Right renal cortex interstitium (tissue), 3 donors: ENCODE measurements around the gene ANKS6. TPM values are rescaled to one million over a fixed set of nuclear protein-coding genes. Genes with fewer than 3 reads are reported as not detected.

Experiments used
- DNase-seq, 3 donors: peaks; one replicate each; pipeline ENCODE4 v3.0.0-alpha.2; 2013; ENCODE audit warnings: low read depth in 3 of 3, low spot score in 2 of 3
- polyA plus RNA-seq, 3 donors: library from polyadenylated mRNA; unstranded; fragments of 120-200 nt; gene quantifications; one replicate each; pipeline ENCODE4 v1.2.1, GENCODE V29; 2013; ENCODE audit not compliant: insufficient read length in 3 of 3

The ANKS6 gene
- polyA plus RNA-seq, 3 donors: 21.0 to 22.4 (median 21.9) TPM

- DNase-seq: no peak
These were observed 3.3 kb downstream of the ANKS6 start for GRCh38 chr9:98793031-98793430.

DNA sequence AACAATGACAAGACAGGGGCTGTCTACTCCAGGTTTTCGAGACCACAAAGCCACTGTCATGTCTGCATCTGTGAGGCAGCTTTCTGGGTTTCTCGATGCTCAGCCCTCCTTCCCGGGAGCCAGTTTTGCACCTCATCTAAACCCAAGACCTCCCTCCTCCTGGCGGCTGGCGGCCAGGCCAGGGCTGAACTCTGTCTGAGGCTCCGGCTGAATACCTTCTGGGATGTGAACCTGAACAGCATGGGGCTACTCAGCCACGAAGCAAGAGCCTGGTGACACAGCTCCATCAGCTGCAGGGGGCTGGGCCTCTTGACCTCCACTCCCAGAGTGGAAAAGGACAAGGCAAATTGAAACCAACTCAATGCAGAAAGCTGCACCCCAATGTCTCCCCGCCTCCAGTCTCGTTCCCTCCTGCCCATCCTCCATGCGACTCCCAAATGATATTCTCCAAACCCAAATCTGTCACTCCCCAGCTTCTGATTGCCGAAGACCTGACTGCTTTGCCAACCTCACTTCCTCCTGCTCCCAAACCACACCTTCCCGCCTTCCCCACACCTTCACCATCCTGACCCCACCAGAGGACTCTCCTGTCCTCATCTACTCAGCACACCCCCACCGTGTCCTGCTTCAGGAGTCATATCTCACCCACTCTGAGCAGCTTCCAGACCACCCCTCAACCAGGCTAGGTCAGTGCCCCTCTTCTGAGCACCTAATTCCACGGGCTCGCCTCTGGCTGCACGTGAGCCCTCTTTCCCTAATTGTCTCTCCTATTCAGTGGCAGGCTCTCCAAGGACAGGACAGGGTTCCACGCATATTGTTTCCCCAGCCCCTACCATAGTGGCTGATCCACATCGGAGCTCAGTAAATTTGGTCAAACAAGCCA lies 4.5 kb downstream of the ANKS6 start:
- peak in 1 of 3 donors; percentile 49 for DNase-seq

- peak; percentile 65 to 67 (median 67) for DNase-seq
These were observed 5.3 kb downstream of the ANKS6 start for GRCh38 chr9:98790842-98791607.

DNA sequence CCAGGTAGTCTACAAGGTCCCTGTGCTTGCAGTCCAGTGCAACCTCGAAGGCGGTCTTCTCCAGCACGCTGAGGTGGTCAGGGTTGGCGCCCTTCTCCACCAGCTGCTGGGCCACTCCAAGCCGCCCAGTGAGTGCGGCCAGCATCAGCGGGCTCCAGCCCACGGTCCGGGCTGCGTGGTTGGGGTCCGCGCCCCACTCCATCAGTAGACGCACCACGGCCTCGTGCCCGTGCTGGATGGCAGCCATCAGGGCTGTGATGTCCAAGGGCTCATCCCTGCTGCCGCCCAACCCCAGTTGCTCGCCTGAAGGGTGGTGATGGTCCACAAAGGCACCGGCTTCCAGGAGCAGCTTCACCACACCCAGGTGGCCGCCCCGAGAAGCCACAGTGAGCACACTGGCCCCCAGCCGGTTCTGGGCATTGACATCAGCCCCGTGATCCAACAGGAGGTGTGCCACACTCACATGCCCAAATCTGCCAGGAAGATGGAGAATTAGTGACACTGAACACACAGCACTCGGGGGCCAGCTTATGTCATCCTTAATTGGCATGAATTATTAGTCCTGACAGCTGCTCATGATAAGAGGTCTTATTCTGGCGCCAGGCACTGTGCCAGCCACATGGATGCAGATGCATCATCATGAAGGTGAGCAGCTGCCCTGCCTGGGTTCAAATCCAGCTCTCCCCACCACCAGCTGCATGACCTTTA lies 6.1 kb downstream of the ANKS6 start:
- no peak for DNase-seq

- no peak for DNase-seq
These were observed 6.7 kb downstream of the ANKS6 start for GRCh38 chr9:98789483-98790133.

DNA sequence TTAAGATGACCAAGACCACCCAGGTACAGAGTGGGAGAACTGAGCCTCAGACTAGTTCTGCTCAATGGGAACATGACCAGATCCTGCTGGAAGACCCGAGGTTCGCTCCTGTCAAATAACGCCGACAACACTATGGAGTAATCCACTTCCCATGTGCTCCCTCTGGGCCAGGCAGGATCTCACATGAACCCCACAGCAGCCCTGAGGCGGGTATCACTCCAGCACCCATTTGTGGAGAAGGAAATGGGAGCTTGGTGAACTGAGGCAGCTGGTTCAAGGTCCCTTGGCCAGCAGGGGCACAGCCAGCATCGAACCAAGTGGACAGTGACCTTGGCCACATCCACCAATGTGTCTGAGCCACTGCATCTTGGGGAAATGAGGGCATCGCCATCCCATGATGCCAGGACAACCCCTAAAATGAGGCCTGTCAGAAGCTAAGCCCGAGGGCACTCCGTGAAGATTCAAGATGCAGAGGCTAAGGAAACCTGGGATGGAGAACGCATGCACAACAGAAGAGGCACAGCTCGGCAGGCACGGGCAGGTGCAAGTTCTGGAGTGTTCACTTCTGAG lies 8.5 kb downstream of the ANKS6 start:
- no peak for DNase-seq

GRCh38 chr9:98786750-98787510 lies 9.4 kb downstream of the ANKS6 start:
- no peak for DNase-seq

- DNase-seq: no peak
These were observed 11.2 kb downstream of the ANKS6 start for GRCh38 chr9:98784831-98785806.

GRCh38 chr9:98783518-98784226 lies 12.7 kb downstream of the ANKS6 start:
- no peak for DNase-seq

DNA sequence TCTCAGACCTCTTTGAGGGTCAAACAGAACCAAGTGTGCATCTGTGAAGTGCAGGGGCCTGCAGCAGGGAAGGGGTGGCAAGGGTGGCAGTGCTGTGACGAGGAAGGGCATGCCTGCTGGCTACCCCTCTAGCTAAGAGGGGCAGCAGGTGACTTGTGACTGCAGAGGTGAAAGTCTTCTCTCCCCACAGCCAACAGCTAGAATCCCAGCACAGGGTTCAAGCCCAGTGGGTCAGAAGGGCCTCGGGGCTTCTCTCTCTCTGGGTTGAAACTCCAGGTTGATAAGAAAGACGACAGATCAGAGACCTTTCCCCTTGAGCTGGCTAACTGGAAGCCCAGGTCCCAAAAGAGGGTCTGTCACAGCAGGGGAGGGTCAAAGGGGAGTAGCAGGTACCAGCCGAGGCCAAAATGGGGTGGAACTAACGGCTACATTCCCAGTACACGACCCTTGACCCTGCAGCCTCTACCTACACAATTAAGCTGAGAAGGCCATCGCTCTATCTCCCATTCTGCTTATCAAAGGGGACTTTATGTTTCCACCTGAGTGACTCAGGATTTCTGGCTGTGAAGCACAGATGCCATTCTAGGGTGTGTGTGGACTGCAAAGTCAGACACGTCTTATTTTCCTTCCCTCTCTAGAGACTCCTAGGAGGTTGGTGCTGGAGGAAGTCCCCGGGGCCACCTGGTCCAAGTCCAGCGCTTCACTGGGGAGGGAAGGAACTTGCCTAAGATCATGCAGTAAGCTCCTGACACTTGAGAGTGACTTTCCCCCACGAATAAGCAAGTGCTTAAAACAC lies 14.6 kb downstream of the ANKS6 start:
- DNase-seq: no peak

GRCh38 chr9:98780059-98780749 lies 16.2 kb downstream of the ANKS6 start:
- no peak for DNase-seq

DNA sequence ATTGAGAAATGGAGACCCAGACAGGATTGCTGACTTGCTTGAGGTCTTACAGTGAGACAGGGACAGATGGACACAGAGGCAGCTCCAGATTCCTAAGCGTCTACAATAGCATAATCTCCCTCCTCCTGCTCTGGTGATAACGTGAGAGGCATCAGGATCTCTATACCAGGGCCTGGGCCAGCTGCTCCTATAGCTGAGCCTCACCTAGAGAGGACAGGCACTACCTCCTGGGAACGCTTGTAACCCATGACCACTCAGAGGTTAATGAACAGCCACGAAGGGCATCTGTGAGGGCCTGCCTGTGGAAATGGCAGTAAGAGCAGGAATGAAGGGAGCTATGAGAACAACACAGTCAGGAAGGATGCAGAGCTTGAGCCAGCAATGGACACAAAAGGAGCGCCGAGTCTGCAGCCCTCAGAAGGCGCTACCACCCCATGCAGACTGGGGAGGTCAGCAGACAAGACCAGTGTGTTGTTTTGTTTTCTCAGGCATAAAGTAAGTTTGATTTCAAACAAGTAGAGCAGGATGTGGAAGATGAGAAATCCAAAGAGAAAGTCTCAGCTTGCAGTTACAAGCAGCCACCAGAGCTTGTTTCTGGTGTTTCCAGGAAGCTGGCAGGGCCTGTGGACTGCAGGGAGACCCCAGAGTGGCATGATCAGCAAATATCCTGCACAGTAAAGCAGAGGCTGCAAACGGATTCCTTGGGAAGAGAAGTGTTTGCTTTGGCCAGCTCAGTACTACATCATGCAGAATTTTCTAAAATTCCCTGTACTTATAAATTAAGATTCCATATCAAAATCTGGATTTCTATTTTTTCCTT lies 17.4 kb downstream of the ANKS6 start:
- no peak for DNase-seq

- no peak for DNase-seq
These were observed 18.1 kb downstream of the ANKS6 start for GRCh38 chr9:98778251-98778650.

- DNase-seq: no peak
These were observed 18.7 kb downstream of the ANKS6 start for GRCh38 chr9:98777618-98778017.

DNA sequence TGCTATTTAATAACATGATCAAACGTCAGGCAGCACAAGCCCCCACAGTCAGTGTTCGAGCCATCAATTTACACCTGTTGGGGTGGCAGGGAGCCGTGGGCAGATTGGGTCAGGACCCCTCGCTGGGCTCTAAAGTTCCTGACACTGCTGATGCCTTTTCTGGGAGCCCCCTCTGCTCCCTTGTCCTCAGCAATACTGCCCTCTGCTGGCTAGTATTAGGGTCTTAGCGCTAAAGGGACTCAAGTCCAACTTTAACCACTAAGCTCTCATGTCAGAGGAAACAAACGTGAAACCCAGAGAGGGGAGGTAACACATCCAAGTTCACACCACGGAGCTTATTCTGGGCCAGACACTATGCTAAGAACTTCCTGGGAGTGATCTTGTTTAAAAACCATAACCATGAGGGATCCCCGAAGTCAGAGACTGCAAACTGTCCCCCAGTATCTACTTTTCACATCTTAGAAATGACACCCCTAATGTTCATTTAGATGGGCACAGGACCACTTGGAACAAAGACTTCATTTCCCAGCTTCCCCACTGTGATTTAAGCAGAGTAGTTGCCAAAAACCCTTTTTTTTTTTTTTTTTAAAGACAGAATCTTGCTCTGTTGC lies 20.4 kb downstream of the ANKS6 start:
- peak; percentile 48 to 57 (median 53) for DNase-seq
